GM12878 (cell line): ENCODE measurements around the gene HERC4.

Experiments
- CBFB ChIP-seq: IDR thresholded peaks from 2 replicates; pipeline ENCODE4 v1.6.1; 2016; ENCODE audit warnings: antibody characterized with exemption, low read depth
- CBX5 ChIP-seq: sonication (generic); IDR thresholded peaks from 2 replicates; pipeline ENCODE4 v1.6.1; 2016; ENCODE audit warnings: low read depth, moderate library complexity, mild to moderate bottlenecking, inconsistent platforms
- DPF2 ChIP-seq: fragments of 450-650 bp; IDR thresholded peaks from 2 replicates; pipeline ENCODE4 v1.6.1; 2017; ENCODE audit warnings: mild to moderate bottlenecking
- NFYB ChIP-seq: IDR thresholded peaks from 2 replicates; pipeline ENCODE4 v1.6.1; 2011; ENCODE audit warnings: low read depth, mild to moderate bottlenecking, low read length, improper control_type of control experiment, moderate library complexity; ENCODE audit not compliant: insufficient read depth
- POLR2A ChIP-seq: IDR thresholded peaks from 2 replicates; pipeline ENCODE4 v1.6.1; 2011; ENCODE audit warnings: low read depth, mild to moderate bottlenecking, low read length
- RFX5 ChIP-seq: IDR thresholded peaks from 2 replicates; pipeline ENCODE4 v1.6.1; 2011; ENCODE audit warnings: low read depth, low read length, improper control_type of control experiment
- TAF1 ChIP-seq: IDR thresholded peaks from 2 replicates; pipeline ENCODE4 v1.6.1; 2011; ENCODE audit warnings: mild to moderate bottlenecking, low read depth, low read length, borderline replicate concordance
- TBL1XR1 ChIP-seq: IDR thresholded peaks from 2 replicates; pipeline ENCODE4 v1.6.1; 2012; ENCODE audit warnings: low read depth, low read length, improper control_type of control experiment

- TF ChIP-seq POLR2A (no peak), TBL1XR1 (no peak), DPF2 (no peak), TAF1 (no peak), RFX5 (no peak), CBX5 (no peak), NFYB (no peak), CBFB (no peak)
These were observed 98.5 kb downstream of the HERC4 start for GRCh38 chr10:67976292-67977245.
